SU-DHL-6 (cell line): ENCODE measurements around the gene GLIPR1.

Experiments
- H2AFZ ChIP-seq: fragments of 200-600 bp; sonication (generic); 2 replicates; pipeline ENCODE4 v1.6.1; 2014; ENCODE audit warnings: low read depth, mild to moderate bottlenecking, moderate library complexity, mixed read lengths, antibody characterized with exemption, low read length; ENCODE audit not compliant: severe bottlenecking
- H3F3A ChIP-seq: fragments of 200-600 bp; shearing (Covaris generic); 2 replicates; pipeline ENCODE4 v1.6.0; 2016; ENCODE audit warnings: antibody characterized with exemption, mild to moderate bottlenecking; ENCODE audit not compliant: insufficient read depth
- H3K27ac ChIP-seq: fragments of 200-600 bp; sonication (generic); 2 replicates; pipeline ENCODE4 v1.5.1; 2016; ENCODE audit warnings: low read depth, mild to moderate bottlenecking, low read length, moderate library complexity, mixed read lengths
- H3K27me3 ChIP-seq: fragments of 200-600 bp; sonication (generic), shearing (Covaris generic); 2 replicates; pipeline ENCODE4 v1.6.0; 2014; ENCODE audit warnings: mild to moderate bottlenecking, low read length
- H3K36me3 ChIP-seq: fragments of 200-600 bp; sonication (generic); 2 replicates; pipeline ENCODE4 v1.6.1; 2014; ENCODE audit warnings: mild to moderate bottlenecking, low read length, mixed read lengths
- H3K4me2 ChIP-seq: fragments of 300-600, 200-600 bp; shearing (Covaris generic), sonication (generic); 2 replicates; pipeline ENCODE4 v1.6.0; 2014; ENCODE audit warnings: low read length, low read depth, mild to moderate bottlenecking; ENCODE audit not compliant: poor library complexity, severe bottlenecking
- H3K4me3 ChIP-seq: fragments of 200-600 bp; sonication (generic); 2 replicates; pipeline ENCODE4 v1.5.1; 2014; ENCODE audit warnings: antibody characterized with exemption, low read length, mild to moderate bottlenecking, mixed read lengths; ENCODE audit not compliant: insufficient read depth, poor library complexity, severe bottlenecking
- H3K79me2 ChIP-seq: fragments of 200-600 bp; sonication (generic); 2 replicates; pipeline ENCODE4 v1.6.1; 2014; ENCODE audit warnings: mild to moderate bottlenecking, low read length, moderate library complexity; ENCODE audit not compliant: insufficient read depth
- H3K9ac ChIP-seq: fragments of 200-600 bp; sonication (generic); 2 replicates; pipeline ENCODE4 v1.7.0; 2014; ENCODE audit warnings: mild to moderate bottlenecking, low read length
- H3K9me2 ChIP-seq: fragments of 200-600 bp; sonication (generic); replicated peaks from 2 replicates; pipeline ENCODE4 v1.6.1; 2014; ENCODE audit warnings: low read length; ENCODE audit not compliant: insufficient read depth
- H3K9me3 ChIP-seq: fragments of 200-600 bp; sonication (generic); 2 replicates; pipeline ENCODE4 v1.6.1; 2014; ENCODE audit warnings: low read length, mixed read lengths; ENCODE audit not compliant: insufficient read depth
- H4K20me1 ChIP-seq: fragments of 200-600 bp; sonication (generic); 2 replicates; pipeline ENCODE4 v1.6.1; 2014; ENCODE audit warnings: low read depth, mild to moderate bottlenecking, antibody characterized with exemption, low read length, moderate library complexity, mixed read lengths
- EZH2phosphoT487 ChIP-seq: fragments of 200-600 bp; sonication (generic), shearing (Covaris generic); conservative IDR thresholded peaks from 2 replicates; pipeline ENCODE4 v1.6.1; 2018; ENCODE audit warnings: mild to moderate bottlenecking, antibody characterized with exemption, low read length, moderate library complexity, mixed read lengths
- TF ChIP-seq, protein P1 (sequence below): fragments of 200-600 bp; sonication (generic); IDR thresholded peaks from one replicate; pipeline ENCODE4 v1.5.1; 2017; ENCODE audit warnings: antibody characterized with exemption, mild to moderate bottlenecking, low read length, moderate library complexity; ENCODE audit not compliant: insufficient read depth, poor library complexity, severe bottlenecking

Gene GLIPR1

DNA sequence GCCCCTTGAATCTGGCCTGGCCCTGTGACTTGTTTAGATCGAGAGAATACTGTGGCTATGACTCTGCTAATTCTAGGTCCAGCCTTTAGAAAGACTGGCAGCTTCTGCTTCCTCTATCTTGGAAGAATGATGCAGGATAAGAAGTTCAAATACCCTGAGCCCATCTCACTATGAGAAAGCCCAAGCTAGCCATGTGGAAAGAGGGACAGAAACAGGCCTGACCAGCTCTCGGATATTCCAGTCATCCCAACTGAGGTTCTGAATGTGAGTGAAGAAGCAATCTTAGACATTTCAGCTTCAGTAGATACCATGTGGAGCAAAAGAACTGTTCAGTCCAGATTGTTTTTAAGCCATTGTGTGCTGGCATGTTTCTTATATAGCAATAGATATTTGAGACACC is 48.1 kb downstream of the GLIPR1 start:
- H3K4me2 ChIP-seq = no peak overlapping the region
- no peaks in the 10 kb centered on the region for H3K27me3 ChIP-seq
- H3F3A ChIP-seq = no peaks in the 10 kb centered on the region
- no peak overlapping the region for H3K4me3 ChIP-seq
- no peaks in the 10 kb centered on the region for H3K36me3 ChIP-seq
- H3K9me2 ChIP-seq = no peaks in the 10 kb centered on the region
- H4K20me1 ChIP-seq = no peaks in the 10 kb centered on the region
- no peaks in the 10 kb centered on the region for H3K79me2 ChIP-seq
- no peak overlapping the region for H3K9ac ChIP-seq
- H3K27ac ChIP-seq = no peak overlapping the region
- H3K9me3 ChIP-seq = no peaks in the 10 kb centered on the region
- TF ChIP-seq, protein P1, sequence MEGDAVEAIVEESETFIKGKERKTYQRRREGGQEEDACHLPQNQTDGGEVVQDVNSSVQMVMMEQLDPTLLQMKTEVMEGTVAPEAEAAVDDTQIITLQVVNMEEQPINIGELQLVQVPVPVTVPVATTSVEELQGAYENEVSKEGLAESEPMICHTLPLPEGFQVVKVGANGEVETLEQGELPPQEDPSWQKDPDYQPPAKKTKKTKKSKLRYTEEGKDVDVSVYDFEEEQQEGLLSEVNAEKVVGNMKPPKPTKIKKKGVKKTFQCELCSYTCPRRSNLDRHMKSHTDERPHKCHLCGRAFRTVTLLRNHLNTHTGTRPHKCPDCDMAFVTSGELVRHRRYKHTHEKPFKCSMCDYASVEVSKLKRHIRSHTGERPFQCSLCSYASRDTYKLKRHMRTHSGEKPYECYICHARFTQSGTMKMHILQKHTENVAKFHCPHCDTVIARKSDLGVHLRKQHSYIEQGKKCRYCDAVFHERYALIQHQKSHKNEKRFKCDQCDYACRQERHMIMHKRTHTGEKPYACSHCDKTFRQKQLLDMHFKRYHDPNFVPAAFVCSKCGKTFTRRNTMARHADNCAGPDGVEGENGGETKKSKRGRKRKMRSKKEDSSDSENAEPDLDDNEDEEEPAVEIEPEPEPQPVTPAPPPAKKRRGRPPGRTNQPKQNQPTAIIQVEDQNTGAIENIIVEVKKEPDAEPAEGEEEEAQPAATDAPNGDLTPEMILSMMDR = no peak
- TF ChIP-seq EZH2phosphoT487 = no peak
- H2AFZ ChIP-seq = no peak overlapping the region

- Histone ChIP-seq H4K20me1 (no peaks in the 10 kb centered on the region), H3K27me3 (no peaks in the 10 kb centered on the region), H3K9me2 (no peaks in the 10 kb centered on the region), H3K36me3 (no peaks in the 10 kb centered on the region), H3K4me3 (no peak overlapping the region), H3K4me2 (no peak overlapping the region), H3K27ac (no peak overlapping the region), H3K9me3 (no peaks in the 10 kb centered on the region), H3K9ac (no peak overlapping the region), H3K79me2 (no peaks in the 10 kb centered on the region), H3F3A (no peaks in the 10 kb centered on the region), H2AFZ (no peak overlapping the region)
- TF ChIP-seq, protein P1 = no peak
- no peak for TF ChIP-seq EZH2phosphoT487
Measured at GRCh38 chr12:75529316-75529715, 48.8 kb downstream of the GLIPR1 start.

DNA sequence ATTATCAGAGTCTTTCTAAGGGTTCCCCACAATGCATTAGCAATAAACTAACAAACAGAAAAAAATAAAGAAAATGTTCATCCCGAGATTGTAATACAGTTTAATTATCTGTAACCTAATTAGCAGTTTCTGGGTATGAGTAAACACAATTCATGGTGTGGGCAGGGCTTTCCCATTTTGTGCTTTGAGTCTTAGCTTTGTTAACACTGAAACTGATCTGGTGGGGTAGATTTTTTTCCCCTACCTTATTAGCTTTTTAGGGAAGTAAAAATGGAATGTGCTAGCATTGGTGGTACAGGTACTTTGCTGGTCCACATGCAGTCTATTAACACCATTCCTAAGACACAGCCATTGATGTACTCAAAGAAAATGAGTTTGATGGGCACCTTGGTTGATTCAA is 49.3 kb downstream of the GLIPR1 start:
- Histone ChIP-seq H3K4me2 (no peak overlapping the region), H3K9ac (no peak overlapping the region), H3K36me3 (no peaks in the 10 kb centered on the region), H2AFZ (no peak overlapping the region), H3F3A (no peaks in the 10 kb centered on the region), H3K9me3 (no peaks in the 10 kb centered on the region), H3K27me3 (no peaks in the 10 kb centered on the region), H3K4me3 (no peak overlapping the region), H3K9me2 (no peaks in the 10 kb centered on the region), H3K79me2 (no peaks in the 10 kb centered on the region), H4K20me1 (no peaks in the 10 kb centered on the region), H3K27ac (no peak overlapping the region)
- TF ChIP-seq, protein P1 = no peak
- no peak for TF ChIP-seq EZH2phosphoT487
